ENCODE measurements around the gene SERINC5. TPM values are rescaled to one million over a fixed set of nuclear protein-coding genes. Genes with fewer than 3 reads are reported as not detected.

SERINC5 gene
- total and polyA plus RNA-seq, 2 experiments from 2014 or later = 5.4 to 11.7 TPM

DNA sequence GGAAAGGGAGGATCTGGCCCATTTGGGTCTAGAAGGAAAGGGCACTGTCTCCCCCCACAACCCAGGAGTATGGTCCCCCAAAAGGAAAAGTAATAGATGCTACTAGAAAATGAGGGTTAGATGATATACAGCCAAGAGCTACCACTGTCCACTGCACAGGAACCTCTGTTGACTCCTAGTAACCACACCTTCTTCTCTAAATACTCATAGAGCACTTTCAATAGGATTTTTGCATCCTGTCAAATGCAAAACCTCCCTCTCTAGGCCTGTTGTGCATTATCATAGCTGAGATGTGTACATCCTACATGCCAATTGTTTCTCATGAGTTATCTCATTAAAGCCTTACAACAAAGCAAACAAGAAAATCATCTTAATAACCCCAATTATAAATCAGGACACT lies 153.9 kb downstream of the SERINC5 start:
- Histone ChIP-seq H3K9ac (no peak overlapping the region), H3K4me2 (ENCODE audit: unreplicated experiment) (no peak overlapping the region), H3F3A (ENCODE audit: insufficient read depth) (no peaks in the 10 kb centered on the region), H3K4me3 (no peak overlapping the region), H3K9me3 (ENCODE audit: low read depth) (no peaks in the 10 kb centered on the region), H3K27me3 (replicated peaks; ENCODE audit: insufficient read depth) (no peaks in the 10 kb centered on the region), H3K27ac (no peak overlapping the region), H3K36me3 (ENCODE audit: low read depth) (no peaks in the 10 kb centered on the region), H3K4me1 (ENCODE audit: insufficient read depth) (no peaks in the 10 kb centered on the region), H2AFZ (no peak overlapping the region), H4K20me1 (ENCODE audit: insufficient read depth) (no peaks in the 10 kb centered on the region), H3K9me2 (ENCODE audit: insufficient read depth) (no peaks in the 10 kb centered on the region), H3K79me2 (ENCODE audit: insufficient read depth) (no peaks in the 10 kb centered on the region)
- DNase-seq = no peak
- in situ Hi-C loops (cut with MboI) = no loop called here
- TF ChIP-seq EZH2 (IDR thresholded peaks at IDR 0.05; ENCODE audit: insufficient read depth, poor library complexity, severe bottlenecking) = no peak
- no peak for TF ChIP-seq EZH2phosphoT487 (IDR thresholded peaks at IDR 0.05; ENCODE audit: insufficient read depth, low read depth)

DNA sequence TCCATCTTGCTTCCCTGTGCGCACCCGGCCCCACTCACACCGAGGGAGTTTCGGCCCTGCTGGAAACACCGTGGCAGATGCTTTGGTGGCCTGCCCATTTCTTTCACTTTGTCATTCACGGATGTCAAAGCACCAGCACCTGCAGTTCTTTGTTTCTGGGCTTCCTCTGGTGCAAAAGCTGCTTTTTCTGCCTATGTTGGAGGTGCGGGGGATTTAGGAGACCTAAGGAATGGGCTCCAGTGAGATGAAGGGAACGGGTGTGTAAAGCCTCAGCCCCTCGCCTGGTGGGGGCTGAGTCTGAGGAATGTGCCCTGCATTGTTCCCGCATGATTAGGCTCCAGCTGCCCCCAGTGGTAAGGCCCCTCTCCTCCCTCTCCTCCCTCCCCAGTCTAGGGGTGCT lies 158.4 kb downstream of the SERINC5 start:
- DNase-seq = no peak
- Histone ChIP-seq H4K20me1 (ENCODE audit: insufficient read depth) (no peaks in the 10 kb centered on the region), H3K36me3 (ENCODE audit: low read depth) (no peaks in the 10 kb centered on the region), H3K4me3 (no peak overlapping the region), H3K79me2 (ENCODE audit: insufficient read depth) (no peaks in the 10 kb centered on the region), H2AFZ (no peak overlapping the region), H3K4me2 (ENCODE audit: unreplicated experiment) (no peak overlapping the region), H3K27ac (no peak overlapping the region), H3K4me1 (ENCODE audit: insufficient read depth) (no peaks in the 10 kb centered on the region), H3K27me3 (replicated peaks; ENCODE audit: insufficient read depth) (no peaks in the 10 kb centered on the region), H3K9me3 (ENCODE audit: low read depth) (no peaks in the 10 kb centered on the region), H3K9ac (no peak overlapping the region), H3K9me2 (ENCODE audit: insufficient read depth) (no peaks in the 10 kb centered on the region), H3F3A (ENCODE audit: insufficient read depth) (no peaks in the 10 kb centered on the region)
- no peak for TF ChIP-seq EZH2 (IDR thresholded peaks at IDR 0.05; ENCODE audit: insufficient read depth, poor library complexity, severe bottlenecking)
- in situ Hi-C loops (cut with MboI) = no loop called here
- WGBS, 2 experiments (ENCODE audit: low coverage in 1 of 2, low lambda C conversion rate in 2 of 2, missing lambda C conversion rate in 2 of 2) = 87 to 89% methylated on average over 9 to 10 of the region's 10 CpGs

DNA sequence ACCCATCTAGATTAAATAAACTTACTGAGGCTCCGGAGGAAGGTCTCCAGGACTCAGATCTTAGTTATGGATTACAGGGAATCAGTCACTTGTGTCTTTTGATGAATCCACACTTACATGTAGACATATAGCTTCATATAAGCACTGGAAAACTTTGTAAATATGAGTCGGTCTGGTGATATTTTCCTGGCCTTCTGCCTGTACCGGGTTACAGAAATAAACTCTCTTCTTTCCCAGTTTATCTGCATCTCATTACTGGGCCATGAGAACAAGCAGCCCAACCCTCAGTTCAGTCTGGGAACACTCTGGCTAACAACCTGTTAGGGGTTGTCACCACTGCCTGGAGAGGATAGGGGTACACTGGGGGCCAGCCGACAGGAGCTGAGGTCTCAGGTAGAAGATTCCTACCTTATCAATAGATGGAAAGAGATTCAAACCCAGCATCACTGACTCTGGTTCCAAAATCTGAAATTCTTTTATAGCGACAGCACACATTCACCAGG lies 161.6 kb downstream of the SERINC5 start:
- no peak overlapping the region for H3K4me2 ChIP-seq (ENCODE audit: unreplicated experiment)
- TF ChIP-seq EZH2 (IDR thresholded peaks at IDR 0.05; ENCODE audit: insufficient read depth, poor library complexity, severe bottlenecking) (no peak), EZH2phosphoT487 (IDR thresholded peaks at IDR 0.05; ENCODE audit: insufficient read depth, low read depth) (no peak)
- H3K4me3 ChIP-seq = no peak overlapping the region
- H3K36me3 ChIP-seq (ENCODE audit: low read depth) = no peaks in the 10 kb centered on the region
- no peaks in the 10 kb centered on the region for H3K27me3 ChIP-seq (replicated peaks; ENCODE audit: insufficient read depth)
- 40 to 45% methylated on average over 5 of the region's 5 CpGs for WGBS, 2 experiments (ENCODE audit: low coverage in 1 of 2, low lambda C conversion rate in 2 of 2, missing lambda C conversion rate in 2 of 2)
- in situ Hi-C loops (cut with MboI) = loop anchor here (5.0 kb wide), 1 partner anchor 213 kb away; no protein-coding TSS in a partner anchor
- DNase-seq = no peak
- H3K9ac ChIP-seq = no peak overlapping the region
- no peak overlapping the region for H2AFZ ChIP-seq
- H4K20me1 ChIP-seq (ENCODE audit: insufficient read depth) = no peaks in the 10 kb centered on the region
- no peak overlapping the region for H3K27ac ChIP-seq
- no peaks in the 10 kb centered on the region for H3K9me2 ChIP-seq (ENCODE audit: insufficient read depth)
- H3F3A ChIP-seq (ENCODE audit: insufficient read depth) = no peaks in the 10 kb centered on the region
- H3K4me1 ChIP-seq (ENCODE audit: insufficient read depth) = no peaks in the 10 kb centered on the region
- H3K9me3 ChIP-seq (ENCODE audit: low read depth) = no peaks in the 10 kb centered on the region
- H3K79me2 ChIP-seq (ENCODE audit: insufficient read depth) = no peaks in the 10 kb centered on the region

DNA sequence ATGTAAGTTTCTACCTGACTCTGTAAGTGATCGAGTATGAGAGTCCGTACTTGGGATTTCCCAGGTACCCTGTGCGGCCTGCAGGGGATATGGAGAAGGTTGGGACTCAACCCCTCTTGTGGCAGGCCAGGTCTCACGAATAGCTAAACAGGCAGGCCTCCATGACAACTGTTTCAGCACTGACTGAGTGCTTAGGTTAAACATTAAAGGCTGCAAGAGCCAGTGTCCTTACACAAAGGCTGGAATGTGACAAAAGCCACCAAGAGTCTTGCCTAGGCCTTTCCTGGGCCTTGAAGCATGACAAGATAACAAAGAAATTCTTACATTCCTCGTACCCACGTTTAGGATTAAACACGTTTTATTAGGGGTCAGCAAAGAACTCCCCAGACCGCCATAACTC lies 162.1 kb downstream of the SERINC5 start:
- Histone ChIP-seq H3K79me2 (ENCODE audit: insufficient read depth) (no peaks in the 10 kb centered on the region), H3K9me3 (ENCODE audit: low read depth) (no peaks in the 10 kb centered on the region), H3K4me2 (ENCODE audit: unreplicated experiment) (no peak overlapping the region), H3K4me1 (ENCODE audit: insufficient read depth) (no peaks in the 10 kb centered on the region), H3F3A (ENCODE audit: insufficient read depth) (no peaks in the 10 kb centered on the region), H3K4me3 (no peak overlapping the region), H3K9me2 (ENCODE audit: insufficient read depth) (no peaks in the 10 kb centered on the region), H3K27ac (no peak overlapping the region), H3K9ac (no peak overlapping the region), H4K20me1 (ENCODE audit: insufficient read depth) (no peaks in the 10 kb centered on the region), H2AFZ (no peak overlapping the region), H3K27me3 (replicated peaks; ENCODE audit: insufficient read depth) (no peaks in the 10 kb centered on the region), H3K36me3 (ENCODE audit: low read depth) (no peaks in the 10 kb centered on the region)
- WGBS, 2 experiments (ENCODE audit: low coverage in 1 of 2, low lambda C conversion rate in 2 of 2, missing lambda C conversion rate in 2 of 2) = 57 to 60% methylated on average over 8 of the region's 8 CpGs
- in situ Hi-C loops (cut with MboI) = loop anchor here (5.0 kb wide), 1 partner anchor 214 kb away; no protein-coding TSS in a partner anchor
- DNase-seq = no peak
- TF ChIP-seq EZH2phosphoT487 (IDR thresholded peaks at IDR 0.05; ENCODE audit: insufficient read depth, low read depth) (no peak), EZH2 (IDR thresholded peaks at IDR 0.05; ENCODE audit: insufficient read depth, poor library complexity, severe bottlenecking) (no peak)
